NCI-H345 (cell line): ENCODE measurements around the gene COX4I1.
A peak's percentile ranks its signal among the peaks of the same experiment; 100 is the strongest.

Experiments used
- DNase-seq: peaks from one replicate; lab custom pipeline; 2025; lab: John Stamatoyannopoulos, UW

Gene COX4I1

DNA sequence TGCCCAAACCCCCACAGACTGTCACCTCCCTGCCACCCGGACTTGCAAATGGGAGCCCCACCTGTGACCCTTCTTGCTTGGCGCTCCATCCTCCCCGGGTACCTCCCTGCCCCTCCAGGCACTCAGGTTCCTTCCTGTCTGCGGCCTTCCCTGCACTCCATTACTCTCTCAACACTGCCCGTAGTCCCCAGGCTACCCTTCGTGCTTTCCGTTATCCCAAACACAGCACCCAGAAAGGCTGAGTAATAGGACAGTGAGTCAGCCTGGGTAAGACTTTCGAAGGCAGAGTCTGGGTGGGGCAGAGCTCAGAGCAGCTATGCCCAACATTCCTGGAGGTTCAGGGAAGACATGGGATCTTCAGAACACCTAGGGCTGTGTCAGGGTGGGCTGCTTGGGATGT is 32.0 kb upstream of the COX4I1 start:
- no peak for DNase-seq

DNA sequence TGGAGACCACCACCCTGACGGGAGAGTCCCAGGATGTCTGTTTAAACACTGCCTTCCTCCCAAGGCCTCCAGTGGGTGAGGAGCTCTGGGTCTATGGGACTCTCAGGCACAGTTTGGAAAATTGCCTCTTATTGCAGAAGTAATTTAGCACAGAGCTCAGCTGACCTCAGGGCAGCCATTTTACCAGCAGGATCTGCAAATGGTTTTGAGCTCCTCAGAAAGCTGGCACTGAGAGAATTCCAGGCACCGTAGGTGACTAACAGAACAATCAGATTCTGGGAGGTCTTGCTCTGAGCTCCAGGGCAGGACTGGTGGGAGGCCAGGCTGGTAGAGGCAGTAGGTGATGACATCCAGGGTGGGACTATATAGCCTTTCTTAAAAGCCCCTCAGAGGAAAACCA is 31.3 kb upstream of the COX4I1 start:
- DNase-seq, result no peak

DNA sequence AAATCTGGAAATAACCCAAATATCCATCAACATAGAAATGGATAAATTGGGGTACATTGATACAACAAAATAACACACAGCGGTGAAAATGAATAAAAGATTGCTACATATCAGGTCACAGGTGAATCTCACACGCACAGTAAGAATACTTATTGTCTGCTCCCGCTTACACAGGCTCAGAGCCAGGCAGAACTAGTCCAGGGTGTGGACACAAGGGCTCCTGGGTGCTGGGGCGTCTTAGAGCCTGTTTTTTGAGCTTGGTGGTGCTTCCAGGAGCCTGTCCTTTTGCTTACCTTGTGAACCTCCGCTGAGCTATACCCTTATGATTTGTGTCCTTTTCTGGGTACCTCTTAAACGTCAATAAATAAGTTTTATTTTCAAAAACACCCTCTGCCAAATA is 28.8 kb upstream of the COX4I1 start:
- DNase-seq, result no peak

DNA sequence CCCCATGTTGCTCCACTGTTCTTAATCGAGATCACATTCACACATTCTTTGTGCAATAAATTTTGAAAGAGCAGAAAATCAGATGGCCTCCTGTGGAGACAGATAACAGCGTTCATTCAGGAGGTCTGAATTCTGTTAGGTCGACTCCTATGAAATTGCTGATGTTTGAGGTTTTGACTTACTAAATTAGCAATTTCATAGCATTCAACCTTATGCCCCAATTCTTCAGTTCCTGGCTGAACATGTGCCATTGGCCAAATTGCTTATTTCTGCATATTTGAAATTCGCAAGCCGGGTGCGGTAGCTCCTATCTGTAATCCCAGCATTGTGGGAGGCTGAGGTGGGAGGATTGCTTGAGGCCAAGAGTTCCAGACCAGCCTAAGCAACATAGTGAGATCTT is 26.5 kb upstream of the COX4I1 start:
- no peak for DNase-seq

DNA sequence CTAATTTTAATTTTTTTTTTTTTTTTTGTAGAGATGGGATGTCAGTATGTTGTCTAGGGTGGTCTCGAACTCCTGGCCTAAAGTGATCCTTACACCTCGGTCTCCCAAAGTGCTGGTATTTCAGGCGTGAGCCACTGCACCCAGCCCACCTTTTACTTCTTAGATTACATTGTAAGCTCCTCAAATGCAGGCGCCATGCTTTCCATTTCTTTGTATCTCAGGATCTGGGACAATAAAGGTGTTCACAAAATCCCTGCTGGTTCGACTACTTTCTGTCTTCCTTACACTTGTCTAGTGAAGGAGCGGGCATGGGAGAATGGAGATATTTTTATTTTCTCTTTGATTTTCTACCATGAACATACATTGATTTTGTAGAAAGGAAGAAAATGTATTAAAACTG is 25.4 kb upstream of the COX4I1 start:
- DNase-seq, result no peak

DNA sequence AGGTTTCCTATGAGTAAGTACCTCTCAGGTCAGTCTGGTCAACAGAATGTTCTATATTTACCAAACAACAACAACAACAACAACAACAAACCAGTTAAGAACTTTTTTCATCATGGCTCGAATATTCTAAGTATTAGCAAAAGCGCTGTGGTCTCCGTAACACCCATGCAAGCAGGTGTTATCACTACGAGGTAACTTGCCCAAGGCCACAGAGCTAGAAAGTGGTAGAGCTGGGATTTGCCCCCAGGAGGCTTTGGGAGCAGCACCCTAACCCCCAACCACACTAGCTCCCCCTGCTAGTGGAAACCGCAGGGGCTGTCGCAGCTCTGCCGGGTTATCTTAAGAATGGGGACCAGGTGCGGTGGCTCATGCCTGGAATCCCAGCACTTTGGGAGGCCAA is 24.7 kb upstream of the COX4I1 start:
- DNase-seq, result no peak

DNA sequence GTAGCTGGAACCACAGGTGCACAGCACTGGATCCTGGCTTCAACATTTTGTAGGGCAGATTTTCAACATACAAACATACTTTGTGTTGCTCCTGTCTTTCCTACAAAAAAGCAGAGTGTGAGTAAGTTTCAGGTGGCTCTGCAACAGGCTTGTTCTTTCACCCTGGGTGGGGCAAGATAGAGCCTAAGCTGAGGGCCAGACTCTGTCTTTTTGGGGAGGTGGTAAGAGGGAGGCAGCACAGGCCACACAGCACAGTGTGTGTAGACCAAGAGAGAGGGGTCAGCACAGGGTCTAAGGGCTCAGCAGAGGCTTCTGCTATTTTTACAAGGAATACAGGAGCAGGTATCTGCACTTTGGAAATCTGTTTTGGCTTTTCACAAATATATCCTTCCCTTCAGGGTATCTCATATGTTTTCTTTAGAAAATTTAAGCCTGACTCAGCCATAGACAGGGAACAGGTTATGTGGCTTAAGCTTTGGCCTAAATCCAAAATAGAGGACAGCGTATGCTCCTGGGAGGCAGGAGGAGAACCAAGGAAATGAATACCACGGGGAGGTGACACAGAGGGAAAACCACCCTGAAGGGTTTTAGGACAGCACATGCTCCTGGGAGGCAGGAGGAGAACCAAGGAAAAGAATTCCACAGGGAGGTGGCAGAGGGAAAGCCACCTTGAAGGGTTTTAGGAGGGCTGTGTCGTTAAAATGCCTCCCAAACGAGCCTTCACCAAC is 21.7 kb upstream of the COX4I1 start:
- no peak for DNase-seq

DNA sequence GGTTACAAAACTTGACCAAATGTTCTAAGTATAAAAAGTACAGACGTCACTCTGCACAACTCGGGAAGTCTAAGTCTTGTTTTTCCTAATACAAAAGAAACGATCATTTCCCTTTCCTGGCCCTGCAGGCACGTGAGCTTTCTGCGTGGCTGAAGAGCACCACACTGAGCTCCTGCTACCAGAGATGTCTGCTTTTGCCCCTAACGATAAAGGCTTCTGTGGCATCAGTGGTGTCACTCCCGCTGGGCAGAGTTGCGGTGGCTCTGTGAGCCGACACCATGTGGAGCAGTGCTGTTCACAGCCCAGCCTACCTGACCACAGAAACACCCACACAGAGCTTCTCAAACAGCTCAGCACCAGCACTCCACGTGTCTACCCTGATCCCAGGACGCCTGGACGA is 20.6 kb upstream of the COX4I1 start:
- no peak for DNase-seq

DNA sequence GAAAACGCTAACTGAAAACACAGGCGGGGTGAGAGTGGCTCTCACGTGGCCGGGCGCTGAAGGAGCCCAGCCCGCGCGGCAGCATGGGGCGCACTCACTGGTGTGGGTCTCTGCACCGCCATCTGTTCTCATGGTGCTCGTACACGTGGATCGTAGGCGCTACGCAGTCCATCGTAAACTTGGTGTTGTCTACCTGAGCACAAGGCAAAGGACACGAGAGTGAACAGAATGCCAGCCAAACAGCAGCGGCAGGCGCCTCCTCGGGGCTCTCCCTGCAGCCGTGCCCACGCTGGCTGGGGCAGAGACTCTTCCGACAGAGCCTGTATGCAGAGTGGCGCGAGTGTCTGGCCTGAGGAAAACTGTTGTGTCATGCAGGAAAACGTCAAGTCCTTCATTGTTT is 19.2 kb upstream of the COX4I1 start:
- DNase-seq, result no peak

DNA sequence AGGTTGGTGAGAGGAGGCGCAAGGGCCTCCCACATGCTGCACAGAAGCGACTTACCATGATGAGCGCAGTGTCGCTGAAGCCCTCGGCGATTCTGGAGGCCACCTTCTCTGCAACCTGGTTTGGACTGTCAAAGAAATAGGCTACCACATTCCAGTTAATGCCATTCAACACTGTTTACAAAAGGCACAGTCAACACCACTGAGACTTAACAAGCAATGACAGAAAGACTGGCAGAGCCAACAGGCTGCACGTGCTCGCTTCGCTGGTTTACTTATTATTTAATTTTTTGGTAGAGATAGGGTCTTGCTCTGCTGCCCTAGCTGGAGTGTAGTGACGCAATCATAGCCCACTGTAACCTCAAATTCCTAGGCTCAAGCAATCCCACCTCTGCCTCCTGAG is 18.3 kb upstream of the COX4I1 start:
- DNase-seq, result no peak

DNA sequence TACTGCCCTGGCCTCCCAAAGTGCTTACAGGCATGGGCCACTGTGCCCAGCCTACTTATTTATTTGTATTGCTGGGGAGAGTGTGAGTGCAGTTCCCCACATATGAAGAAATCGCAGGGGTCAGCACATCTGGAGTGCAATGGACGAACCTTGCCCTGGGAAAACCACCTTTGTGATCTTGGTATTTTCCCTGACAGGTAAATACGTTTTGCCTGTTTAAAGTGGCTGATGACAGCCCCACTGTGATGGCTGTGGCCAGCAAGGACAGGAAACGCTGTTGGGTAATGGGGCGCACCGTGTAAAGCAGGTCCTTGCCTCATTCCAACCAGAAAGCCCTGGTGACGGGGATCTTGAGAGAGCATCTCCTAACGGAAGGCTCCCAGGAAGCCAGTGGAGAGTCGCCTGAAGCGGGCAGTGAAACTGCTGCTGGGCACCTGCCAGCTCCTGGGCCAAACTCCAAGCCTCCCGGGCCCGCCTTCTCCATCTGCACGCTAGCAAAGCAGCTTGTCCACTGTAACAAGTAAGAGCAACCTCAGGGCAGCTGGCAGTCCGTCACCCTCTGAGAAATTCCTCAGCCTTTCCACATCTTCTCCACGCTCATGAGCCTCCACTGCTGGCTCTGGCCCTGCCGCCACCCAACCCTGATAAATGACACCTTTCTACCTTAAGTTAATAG is 17.7 kb upstream of the COX4I1 start:
- no peak for DNase-seq

DNA sequence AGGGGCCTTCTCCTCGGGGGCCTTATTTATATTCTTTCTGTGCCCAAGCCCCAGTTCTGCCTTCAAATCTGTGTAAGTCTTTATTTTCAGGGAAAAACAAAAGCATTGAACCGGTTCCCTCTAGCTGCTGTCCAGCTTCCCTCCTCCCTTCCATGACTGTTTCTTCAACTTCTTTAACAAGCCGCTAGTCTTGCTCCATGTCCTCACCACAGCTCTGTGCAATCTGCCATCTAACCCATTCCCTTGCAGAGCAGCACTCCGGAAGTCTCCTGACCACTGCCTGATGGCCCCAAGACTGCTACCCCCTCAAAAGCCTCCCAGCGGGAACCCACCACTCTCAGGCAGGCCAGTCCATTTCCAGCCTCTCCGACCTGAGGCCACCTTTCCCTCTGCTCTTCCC is 17.0 kb upstream of the COX4I1 start:
- no peak for DNase-seq

DNA sequence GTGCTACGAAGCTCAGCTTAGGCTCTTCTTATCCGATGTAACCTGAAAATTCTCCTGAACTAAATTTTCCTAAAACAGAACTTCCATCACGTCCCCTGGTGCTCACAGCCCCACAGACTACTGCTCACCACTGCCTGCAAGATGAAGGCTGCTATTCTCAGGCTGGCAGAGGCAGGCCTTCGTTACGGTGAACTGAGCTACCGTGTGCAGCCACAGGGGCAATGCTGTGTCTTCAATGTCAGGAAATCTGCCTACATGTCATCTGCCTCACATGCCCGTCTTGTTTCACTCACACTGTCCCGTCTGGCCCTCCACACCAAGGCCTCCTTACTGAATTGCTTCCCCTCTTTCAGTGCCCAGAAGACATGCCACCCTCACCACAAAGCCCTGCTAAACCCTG is 16.1 kb upstream of the COX4I1 start:
- DNase-seq, result no peak

DNA sequence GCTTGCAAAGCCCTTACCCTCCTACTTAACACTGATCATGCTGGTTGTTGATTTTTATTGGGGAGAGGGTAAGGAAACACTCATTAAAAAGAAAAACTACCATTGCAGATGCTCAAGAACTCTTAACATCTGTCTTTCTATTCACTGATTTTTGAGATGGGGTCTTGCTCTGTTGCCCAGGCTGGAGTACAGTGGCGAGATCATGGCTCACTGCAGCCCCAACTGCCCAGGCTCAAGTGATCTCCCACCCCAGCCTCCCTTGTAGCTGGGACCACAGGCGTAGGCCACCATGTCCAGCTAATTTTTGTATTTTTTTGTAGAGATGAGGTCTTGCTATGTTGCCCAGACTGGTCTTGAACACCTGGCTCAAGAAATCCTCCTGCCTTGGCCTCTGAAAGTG is 14.7 kb upstream of the COX4I1 start:
- no peak for DNase-seq

DNA sequence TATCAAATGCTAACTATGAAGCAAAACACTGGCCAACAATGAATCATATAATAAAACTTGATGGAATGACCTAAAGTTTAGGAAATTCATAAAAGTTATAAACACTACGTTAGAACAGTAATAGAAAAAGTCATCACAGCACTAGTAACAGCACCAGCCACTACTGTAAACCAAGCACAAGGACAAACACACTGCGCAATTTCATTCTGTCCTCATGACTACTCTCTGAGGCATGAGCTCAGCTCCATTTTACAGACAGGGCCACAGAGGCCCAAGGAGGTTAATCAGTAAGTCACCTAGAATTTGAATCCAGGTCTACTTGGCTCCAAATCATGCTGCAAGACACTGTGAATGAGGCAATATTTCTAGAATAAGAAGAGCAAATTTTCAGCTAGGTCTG is 13.6 kb upstream of the COX4I1 start:
- DNase-seq, result no peak

DNA sequence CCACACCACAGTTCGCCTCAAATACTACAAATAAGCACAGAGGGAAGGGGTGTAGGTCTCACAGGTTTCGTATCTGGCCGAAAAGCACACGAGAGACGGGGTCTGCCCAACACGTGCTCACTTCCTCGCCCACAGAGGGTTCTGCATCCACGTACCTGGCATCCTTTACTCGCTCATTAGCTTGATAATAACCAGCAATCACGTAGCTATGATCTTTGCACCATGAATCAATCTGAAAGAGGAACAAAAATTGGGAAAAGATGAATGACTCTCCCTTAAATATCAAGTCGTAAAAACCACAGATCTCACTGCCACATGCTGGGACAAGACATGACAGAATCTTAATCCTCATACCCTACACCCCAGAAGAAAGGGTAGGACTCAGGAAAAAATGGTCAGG is 10.7 kb upstream of the COX4I1 start:
- DNase-seq, result no peak

DNA sequence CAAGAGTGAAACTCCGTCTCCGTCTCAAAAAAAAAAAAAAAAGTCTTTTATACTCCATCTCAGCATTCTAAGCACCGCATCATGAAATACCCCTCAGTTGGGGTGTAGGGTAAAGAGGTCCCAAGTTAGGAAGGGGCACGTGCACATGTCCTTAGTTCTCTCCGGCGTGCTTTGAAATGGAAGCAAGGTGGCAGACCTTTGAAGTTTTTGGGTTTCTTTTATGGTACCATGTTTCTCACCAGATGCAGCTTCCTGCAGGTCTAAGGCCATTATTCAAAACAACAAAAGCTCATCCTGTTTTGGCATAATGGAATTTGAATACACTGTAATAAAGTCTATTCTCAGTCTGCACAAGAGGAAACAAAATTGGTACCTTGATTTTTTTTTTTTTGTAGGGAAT is 9.7 kb upstream of the COX4I1 start:
- no peak for DNase-seq

DNA sequence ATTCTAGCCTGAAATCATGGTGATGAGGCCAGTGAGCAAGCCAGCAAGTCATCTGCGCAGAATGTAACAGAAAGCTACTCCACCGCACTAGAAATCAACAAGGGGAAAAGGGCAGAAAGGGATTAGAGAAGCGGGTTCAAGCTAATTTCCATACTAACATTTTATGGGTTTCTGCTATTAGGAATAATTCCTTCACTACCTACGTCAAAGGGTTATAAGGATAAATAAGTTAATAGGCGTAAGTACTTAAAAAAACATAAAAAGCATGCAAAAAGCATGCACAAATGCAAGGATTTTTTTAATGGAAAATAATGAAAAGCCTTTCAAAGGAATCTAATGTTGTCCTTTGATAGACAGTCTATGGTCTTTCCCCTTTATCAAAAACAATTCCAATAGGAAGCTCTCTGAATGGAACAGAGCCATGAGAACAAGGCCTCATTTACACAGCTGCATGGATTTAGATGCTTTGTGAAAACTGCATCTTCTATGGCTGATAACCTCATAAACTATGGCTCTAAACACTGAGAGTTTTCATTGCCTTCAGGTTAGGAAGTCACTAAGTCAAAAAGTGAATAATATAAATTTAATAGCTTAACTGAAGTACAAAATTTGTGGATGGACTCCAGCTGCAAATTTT is 5.7 kb upstream of the COX4I1 start:
- no peak for DNase-seq

DNA sequence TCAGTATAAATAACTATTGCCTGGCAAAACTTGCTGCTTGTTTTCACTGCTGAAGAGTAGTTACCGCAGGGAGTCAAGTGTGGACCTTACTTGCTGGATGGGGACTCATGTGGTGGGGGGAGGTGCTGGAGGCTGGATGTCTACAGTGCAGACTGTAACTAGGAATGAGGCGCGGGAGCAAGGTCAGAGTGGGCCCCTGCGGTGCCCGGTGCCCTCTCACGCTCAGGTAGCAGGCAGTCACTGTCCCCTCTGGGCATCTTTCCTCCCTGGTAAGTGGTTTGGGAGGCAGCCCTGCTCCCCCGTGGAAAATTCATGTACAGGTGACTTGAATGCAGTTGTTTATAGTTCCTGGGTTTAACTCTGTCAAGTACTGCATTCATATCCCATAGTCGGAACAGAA is 4.8 kb upstream of the COX4I1 start:
- DNase-seq, result no peak

DNA sequence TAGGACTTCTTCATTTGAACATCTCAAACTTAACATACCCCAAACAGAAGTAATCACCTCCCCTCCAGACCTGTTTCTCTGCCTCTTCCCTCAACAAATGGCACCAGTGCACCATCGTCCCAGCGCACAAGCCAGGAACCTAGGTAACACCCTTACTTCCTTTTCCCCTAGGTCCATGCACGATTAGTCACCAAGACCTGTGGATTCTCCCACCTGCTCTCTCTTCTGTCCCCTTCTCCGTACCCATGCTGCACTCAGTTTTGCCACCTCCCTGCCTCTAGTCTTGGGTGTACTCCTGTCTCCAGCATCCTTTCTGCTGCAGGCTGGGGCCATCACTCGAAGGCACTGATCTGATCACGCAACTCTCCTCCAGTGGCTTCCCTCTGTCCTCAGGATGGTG is 3.3 kb upstream of the COX4I1 start:
- DNase-seq, result no peak

DNA sequence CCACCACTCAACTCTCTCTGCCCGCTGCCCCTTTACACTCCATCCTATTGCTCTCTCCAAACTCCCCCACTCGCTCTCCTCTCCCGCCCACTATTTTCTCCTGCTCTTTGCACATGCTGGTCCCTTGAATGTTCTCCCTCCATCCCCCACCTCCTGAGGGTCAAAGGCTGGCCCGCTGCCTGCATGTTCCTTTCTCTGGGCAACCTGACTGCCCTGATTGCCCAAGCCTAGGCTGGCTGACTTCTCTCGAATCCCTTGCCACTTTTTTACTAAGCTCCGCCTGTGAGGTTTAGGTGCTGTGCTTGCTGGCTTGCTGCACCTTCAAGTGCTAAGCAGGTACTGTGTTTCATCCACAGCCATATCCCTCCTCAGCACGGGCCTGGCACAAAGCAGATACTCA is 2.9 kb upstream of the COX4I1 start:
- DNase-seq, result no peak

DNA sequence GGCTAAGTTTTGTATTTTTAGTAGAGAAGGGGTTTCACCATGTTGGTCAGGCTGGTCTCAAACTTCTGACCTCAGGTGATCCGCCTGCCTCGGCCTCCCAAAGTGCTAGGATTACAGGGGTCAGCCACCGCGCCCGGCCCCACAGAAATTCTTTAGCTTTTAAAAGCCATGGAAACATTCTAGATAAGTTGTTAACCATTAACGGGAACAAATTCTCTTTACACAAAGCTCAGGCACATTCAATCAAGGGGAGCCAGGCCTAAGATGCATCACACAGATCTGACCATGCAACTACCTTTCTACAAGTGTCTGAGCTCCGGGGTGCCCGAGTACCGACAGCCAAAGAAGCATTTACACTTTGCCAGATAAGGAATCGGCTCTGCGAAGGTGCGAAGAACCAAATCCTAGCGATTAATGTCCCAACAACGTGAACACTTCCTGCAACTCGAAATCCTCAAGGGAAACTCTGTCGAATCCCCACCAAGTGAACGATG is 1.2 kb upstream of the COX4I1 start:
- DNase-seq, result no peak

DNA sequence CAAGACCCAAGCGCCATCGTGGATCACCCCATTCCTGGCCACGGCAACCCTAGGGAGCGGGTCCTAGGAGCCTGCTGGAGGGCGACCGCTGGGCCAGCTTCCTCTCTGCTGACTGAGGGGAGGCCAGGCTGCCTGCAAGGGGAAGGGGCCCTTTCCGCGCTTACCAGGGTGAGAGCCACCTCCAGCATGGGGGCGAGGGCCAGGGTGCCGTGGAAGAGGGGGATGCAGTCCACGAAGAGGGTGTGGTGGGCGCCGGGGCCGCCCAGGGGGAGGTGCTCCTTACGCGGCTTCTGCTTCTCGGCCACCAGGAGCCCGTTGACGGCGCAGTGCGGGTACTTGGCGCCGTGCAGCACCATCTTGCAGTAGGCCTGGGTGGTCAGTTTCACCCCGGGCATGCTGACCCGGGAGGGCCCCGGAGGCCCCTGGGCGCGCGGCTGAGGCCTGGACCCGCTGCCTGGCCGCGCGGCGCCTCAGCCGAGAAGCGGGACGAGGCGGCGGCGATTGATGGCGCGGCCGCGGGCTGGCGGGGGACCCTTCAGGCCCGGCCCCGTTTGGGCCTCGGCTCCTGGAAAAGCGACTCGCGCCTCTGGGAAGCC is 496 bp upstream of the COX4I1 start:
- peak; percentile 2 for DNase-seq
